Measurements from ENCODE around the gene AEN.

DNA sequence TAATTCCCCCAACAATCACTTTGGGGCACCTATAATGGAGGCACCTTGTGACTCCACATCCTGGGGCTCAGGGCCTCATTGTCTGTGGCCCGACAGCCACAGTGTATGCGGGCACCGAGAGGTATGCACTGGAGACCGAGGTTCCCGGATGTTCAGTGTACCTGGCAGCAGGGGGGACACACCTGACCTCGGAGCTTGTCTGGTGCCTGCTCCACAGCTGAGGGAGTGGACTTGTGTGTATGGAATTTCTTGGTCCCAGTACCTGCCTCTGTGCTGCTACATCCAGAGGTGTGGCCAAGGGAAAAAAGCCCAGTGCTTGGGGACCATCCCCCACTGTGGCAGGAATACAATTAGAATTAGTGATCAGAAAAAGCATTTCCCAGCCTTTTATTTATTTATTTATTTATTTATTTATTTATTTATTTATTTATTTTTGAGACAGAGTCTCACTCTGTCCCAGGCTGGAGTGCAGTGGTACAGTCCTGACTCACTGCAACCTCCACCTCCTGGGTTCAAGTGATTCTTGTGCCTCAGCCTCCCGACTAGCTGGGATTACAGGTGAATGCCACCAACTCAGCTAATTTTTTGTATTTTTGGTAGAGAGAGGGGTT is 8.8 kb upstream of the AEN start:
- TF ChIP-seq ZNF274 (IDR thresholded peaks at IDR 0.05; ENCODE audit: low read depth, low read length) (no peak), YY1 (IDR thresholded peaks at IDR 0.05; ENCODE audit: insufficient read depth, insufficient read length) (no peak)

All from NT2/D1 (cell line).